DMS 273 treated with DMSO at 0.1 percent for 48 hours (cell line): ENCODE results near the gene HOXD11.

Experiments
- DNase-seq: peaks from one replicate; lab custom pipeline; 2025; lab: John Stamatoyannopoulos, UW

Gene HOXD11

GRCh38 chr2:176132205-176133171, 25.4 kb downstream of the HOXD11 start:
- DNase-seq, result no peak

- DNase-seq, result no peak
Observed at GRCh38 chr2:176133389-176133788, 26.3 kb downstream of the HOXD11 start.

- DNase-seq, result no peak
Observed at GRCh38 chr2:176134035-176134434, 27.0 kb downstream of the HOXD11 start.

GRCh38 chr2:176135035-176135440, 28.0 kb downstream of the HOXD11 start:
- no peak for DNase-seq

- DNase-seq, result no peak
Observed at GRCh38 chr2:176136374-176137251, 29.5 kb downstream of the HOXD11 start.

GRCh38 chr2:176137252-176137580, 30.1 kb downstream of the HOXD11 start:
- no peak for DNase-seq

- DNase-seq, result no peak
Observed at GRCh38 chr2:176137906-176138305, 30.8 kb downstream of the HOXD11 start.

GRCh38 chr2:176138526-176138922, 31.4 kb downstream of the HOXD11 start:
- DNase-seq, result no peak

- DNase-seq, result no peak
Observed at GRCh38 chr2:176138923-176139660, 32.0 kb downstream of the HOXD11 start.

- DNase-seq, result no peak
Observed at GRCh38 chr2:176139661-176140512, 32.8 kb downstream of the HOXD11 start.

GRCh38 chr2:176140513-176141317, 33.6 kb downstream of the HOXD11 start:
- DNase-seq, result peak; percentile 70

- DNase-seq, result no peak
Observed at GRCh38 chr2:176142281-176142680, 35.2 kb downstream of the HOXD11 start.

- DNase-seq, result no peak
Observed at GRCh38 chr2:176145085-176145969, 38.2 kb downstream of the HOXD11 start.

- no peak for DNase-seq
Observed at GRCh38 chr2:176146101-176146500, 39.0 kb downstream of the HOXD11 start.

GRCh38 chr2:176146645-176147044, 39.6 kb downstream of the HOXD11 start:
- DNase-seq, result no peak

GRCh38 chr2:176147210-176147799, 40.2 kb downstream of the HOXD11 start:
- DNase-seq, result no peak

- no peak for DNase-seq
Observed at GRCh38 chr2:176147800-176148496, 40.9 kb downstream of the HOXD11 start.

- DNase-seq, result no peak
Observed at GRCh38 chr2:176148751-176149421, 41.8 kb downstream of the HOXD11 start.
